C4-2B (cell line): ENCODE data around the gene LRTM1.

Experiments used
- CTCF ChIP-seq: fragments of 450-650 bp; conservative IDR thresholded peaks from 2 replicates; pipeline ENCODE4 v1.5.1; 2017; ENCODE audit warnings: mild to moderate bottlenecking
- ZFX ChIP-seq: fragments of 450-650 bp; IDR thresholded peaks from 2 replicates; pipeline ENCODE4 v1.6.1; 2017

GRCh38 chr3:54909191-54909590, 18.7 kb downstream of the LRTM1 start:
- TF ChIP-seq CTCF (no peak), ZFX (no peak)
